Measurements from ENCODE around the gene PRUNE1.
A peak's percentile ranks its signal among the peaks of the same experiment; 100 is the strongest.

Gene PRUNE1, protein sequence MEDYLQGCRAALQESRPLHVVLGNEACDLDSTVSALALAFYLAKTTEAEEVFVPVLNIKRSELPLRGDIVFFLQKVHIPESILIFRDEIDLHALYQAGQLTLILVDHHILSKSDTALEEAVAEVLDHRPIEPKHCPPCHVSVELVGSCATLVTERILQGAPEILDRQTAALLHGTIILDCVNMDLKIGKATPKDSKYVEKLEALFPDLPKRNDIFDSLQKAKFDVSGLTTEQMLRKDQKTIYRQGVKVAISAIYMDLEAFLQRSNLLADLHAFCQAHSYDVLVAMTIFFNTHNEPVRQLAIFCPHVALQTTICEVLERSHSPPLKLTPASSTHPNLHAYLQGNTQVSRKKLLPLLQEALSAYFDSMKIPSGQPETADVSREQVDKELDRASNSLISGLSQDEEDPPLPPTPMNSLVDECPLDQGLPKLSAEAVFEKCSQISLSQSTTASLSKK

DNA sequence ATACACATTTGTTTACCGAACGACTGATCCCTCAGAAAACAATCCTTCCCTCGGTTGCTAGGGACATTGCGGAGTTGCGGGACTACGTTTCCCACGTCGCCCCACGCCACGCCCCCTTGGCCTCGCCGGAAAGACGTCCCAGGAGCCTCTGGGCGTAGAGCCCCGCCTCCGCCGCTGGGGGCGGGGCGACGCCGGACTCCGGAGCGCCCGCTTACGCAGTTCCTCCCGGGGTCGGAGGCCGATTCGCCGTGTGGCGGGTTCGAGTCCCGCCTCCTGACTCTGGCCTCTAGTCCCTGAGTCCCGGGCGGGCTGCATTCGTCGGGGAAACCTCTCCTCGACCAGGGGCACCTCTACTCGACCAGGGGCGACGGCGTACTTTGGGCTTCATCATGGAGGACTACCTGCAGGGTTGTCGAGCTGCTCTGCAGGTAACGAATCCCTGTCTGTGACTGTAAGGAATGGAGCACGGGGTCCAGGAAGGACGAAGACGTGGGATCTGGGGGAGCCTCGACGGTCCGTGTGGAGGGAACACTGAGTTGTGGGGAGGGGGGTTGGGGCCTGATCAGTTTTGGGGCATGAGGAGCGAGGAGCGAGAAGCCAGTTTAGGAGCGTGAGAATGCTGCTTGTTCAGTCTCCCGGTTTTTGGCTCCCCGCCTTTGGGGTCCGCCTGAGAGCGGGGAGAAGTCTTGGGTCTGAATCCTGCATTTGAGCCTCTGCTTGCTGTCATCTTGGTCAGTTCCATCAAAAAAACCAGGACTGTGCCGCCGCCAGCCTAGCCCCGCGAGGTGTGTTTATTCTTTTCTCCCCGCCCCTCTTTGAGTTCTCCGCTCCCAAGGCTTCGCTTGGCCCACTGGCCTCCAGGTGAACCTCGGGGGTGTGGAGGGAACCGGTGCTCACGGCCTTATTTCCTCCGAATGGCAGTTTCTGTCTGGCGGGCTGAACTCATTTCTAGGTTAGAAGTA, at the start of gene PRUNE1:
Gene PRUNE1 (plus strand): TSS at position 206 of the 962 bp plus-strand sequence. CDS start 184 bp downstream, at position 390.
- DNase-seq (ENCODE audit: low read depth in 1 of 2, low spot score in 1 of 2): peak; percentile 95 to 99
- in situ Hi-C loops (cut with HindIII; ENCODE audit: low pct_unique_long_range_greater_than_20kb, low sequenced_read_pairs): no loop called here
- no peak for TF ChIP-seq JUND (IDR thresholded peaks at IDR 0.05; ENCODE audit: low read depth)

DNA sequence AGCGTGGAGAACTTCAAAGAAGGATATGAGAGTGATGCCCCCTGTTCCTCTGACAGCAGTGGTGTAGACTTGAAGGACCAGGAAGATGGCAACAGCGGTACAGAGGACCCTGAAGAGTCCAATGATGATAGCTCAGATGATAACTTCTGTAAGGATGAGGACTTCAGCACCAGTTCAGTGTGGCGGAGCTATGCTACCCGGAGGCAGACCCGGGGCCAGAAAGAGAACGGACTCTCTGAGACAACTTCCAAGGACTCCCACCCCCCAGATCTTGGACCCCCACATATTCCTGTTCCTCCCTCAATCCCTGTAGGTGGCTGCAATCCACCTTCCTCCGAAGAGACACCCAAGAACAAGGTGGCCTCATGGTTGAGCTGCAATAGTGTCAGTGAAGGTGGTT, 47.6 kb upstream of the PRUNE1 start:
- no peak for TF ChIP-seq JUND (IDR thresholded peaks at IDR 0.05; ENCODE audit: low read depth)
- in situ Hi-C loops (cut with HindIII; ENCODE audit: low pct_unique_long_range_greater_than_20kb, low sequenced_read_pairs): no loop called here
- no peak for DNase-seq (ENCODE audit: low read depth in 1 of 2, low spot score in 1 of 2)

DNA sequence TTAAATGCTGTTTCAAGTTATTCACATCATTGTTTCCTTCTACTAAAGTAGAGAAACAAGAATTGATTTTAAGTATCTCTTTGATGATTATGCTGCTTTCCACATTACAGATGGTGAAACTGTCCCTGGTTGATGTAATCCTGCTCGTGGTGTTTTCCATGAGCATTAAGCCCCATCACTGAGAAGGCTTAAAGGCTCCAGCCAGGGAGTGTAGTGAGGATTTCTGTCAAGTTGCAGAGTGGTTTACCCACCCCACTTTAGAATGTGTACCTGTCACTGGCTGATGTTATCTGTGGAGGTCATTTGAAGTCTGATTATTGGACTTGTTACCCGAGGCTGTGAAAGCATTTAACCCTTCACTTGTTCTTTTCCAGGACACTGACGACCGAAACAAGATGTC, 46.5 kb upstream of the PRUNE1 start:
- peak in 1 of 2 experiments; percentile 22 for DNase-seq (ENCODE audit: low read depth in 1 of 2, low spot score in 1 of 2)
- in situ Hi-C loops (cut with HindIII; ENCODE audit: low pct_unique_long_range_greater_than_20kb, low sequenced_read_pairs): no loop called here

DNA sequence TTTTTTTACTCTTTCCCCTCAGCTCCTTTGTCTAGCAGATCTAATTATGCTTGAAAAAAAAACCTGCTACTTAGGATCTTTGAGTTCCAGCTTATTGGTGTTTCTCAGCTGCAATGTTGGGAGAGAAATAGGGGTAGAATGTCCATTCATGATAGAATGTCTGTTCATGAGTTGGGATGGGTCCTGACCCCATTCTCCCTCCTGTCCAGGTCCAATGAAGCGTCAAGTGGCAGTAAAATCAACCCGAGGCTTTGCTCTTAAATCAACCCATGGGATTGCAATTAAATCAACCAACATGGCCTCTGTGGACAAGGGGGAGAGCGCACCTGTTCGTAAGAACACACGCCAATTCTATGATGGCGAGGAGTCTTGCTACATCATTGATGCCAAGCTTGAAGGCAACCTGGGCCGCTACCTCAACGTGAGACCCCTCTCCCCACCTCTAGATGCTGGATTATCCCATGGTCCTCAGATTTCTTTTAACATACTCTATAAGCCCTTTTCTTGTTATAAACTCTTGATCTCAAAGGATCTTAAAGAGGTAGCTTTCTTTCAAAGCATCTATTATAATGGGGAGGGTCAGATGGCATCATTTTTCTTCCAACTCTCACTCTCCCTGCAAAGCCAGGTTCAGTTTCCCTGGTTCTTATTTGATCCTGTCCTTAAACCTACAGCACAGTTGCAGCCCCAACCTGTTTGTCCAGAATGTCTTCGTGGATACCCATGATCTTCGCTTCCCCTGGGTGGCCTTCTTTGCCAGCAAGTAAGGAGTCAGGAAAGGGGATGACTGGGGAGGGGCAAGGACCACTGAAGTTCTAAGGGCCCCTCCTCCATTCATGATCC, 44.7 kb upstream of the PRUNE1 start:
- no peak for TF ChIP-seq JUND (IDR thresholded peaks at IDR 0.05; ENCODE audit: low read depth)
- DNase-seq (ENCODE audit: low read depth in 1 of 2, low spot score in 1 of 2): peak in 1 of 2 experiments; percentile 66
- in situ Hi-C loops (cut with HindIII; ENCODE audit: low pct_unique_long_range_greater_than_20kb, low sequenced_read_pairs): no loop called here

More for the DNA sequence above, 46.5 kb upstream of the PRUNE1 start:
- no peak for TF ChIP-seq JUND (IDR thresholded peaks at IDR 0.05; ENCODE audit: low read depth)

DNA sequence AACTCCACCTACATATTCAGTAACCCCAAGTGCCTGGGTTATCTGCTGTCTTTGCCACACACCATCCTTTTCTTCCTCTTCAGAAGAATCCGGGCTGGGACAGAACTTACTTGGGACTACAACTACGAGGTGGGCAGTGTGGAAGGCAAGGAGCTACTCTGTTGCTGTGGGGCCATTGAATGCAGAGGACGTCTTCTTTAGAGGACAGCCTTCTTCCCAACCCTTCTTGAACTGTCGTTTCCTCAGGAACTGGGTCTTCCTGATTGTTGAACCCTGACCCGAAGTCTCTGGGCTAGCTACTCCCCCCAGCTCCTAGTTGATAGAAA, 44.1 kb upstream of the PRUNE1 start:
- in situ Hi-C loops (cut with HindIII; ENCODE audit: low pct_unique_long_range_greater_than_20kb, low sequenced_read_pairs): no loop called here
- no peak for DNase-seq (ENCODE audit: low read depth in 1 of 2, low spot score in 1 of 2)
- no peak for TF ChIP-seq JUND (IDR thresholded peaks at IDR 0.05; ENCODE audit: low read depth)

DNA sequence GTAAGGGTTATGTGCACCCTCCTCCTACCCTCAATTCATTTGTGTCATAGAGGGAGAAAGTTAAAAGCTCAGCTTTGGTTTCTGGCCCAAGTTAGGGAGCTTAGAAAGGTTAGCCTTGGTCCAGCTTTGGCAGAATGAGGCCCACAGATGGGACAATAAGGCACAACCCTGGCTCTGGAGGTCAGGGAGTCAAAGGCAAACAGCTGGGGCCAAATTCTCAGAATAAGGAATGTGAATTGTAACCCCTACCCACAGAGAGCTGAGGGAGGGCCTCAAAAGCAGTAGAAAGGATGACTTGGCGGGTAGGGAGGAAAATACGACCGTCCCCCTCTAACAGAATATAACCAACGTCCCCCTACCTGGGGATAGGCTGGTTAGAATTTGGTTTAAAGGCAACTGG, 42.6 kb upstream of the PRUNE1 start:
- in situ Hi-C loops (cut with HindIII; ENCODE audit: low pct_unique_long_range_greater_than_20kb, low sequenced_read_pairs): no loop called here
- no peak for TF ChIP-seq JUND (IDR thresholded peaks at IDR 0.05; ENCODE audit: low read depth)

DNA sequence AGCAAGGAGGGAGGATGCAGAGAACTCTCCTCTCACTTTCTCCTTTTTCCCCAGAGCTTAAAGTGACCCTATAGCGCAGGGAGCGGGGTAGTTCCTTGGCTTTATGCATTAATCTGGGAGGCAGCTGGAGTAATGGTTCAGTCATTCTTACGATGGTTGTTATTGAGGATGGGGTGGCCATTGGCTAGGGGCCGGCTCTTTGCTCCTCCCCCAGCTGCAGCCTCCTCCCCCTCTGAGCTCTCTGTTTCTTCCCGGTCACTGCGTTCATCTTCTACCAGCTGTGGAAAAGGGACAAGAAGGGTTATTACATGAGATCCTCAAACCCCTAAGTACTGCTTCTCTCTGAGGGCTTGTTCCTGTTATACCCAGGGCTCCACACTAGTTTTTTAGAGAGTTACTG, 42.2 kb upstream of the PRUNE1 start:
- in situ Hi-C loops (cut with HindIII; ENCODE audit: low pct_unique_long_range_greater_than_20kb, low sequenced_read_pairs): no loop called here

More for the DNA sequence above, 42.6 kb upstream of the PRUNE1 start:
- DNase-seq (ENCODE audit: low read depth in 1 of 2, low spot score in 1 of 2): no peak

DNA sequence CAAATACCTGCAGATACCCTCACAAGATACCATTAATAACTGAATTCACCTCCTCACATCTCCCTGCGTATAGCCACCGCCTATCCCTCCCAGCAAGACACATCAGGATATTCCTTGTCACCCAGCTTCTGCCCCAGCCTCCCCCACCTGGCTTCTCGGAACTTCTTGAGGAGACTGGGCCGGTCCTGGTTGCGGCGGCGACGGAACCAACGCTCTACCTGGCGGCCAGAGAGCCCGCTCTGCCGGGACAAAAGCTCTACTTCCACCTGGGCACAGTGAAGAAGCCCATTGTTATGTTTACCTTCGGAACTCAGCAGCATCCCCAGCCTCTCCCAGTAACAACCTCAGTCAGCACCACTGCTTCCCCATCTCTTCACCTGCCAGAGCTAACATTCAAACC, 40.3 kb upstream of the PRUNE1 start:
- in situ Hi-C loops (cut with HindIII; ENCODE audit: low pct_unique_long_range_greater_than_20kb, low sequenced_read_pairs): no loop called here
- no peak for DNase-seq (ENCODE audit: low read depth in 1 of 2, low spot score in 1 of 2)
- no peak for TF ChIP-seq JUND (IDR thresholded peaks at IDR 0.05; ENCODE audit: low read depth)

More for the DNA sequence above, 42.2 kb upstream of the PRUNE1 start:
- DNase-seq (ENCODE audit: low read depth in 1 of 2, low spot score in 1 of 2): no peak
- TF ChIP-seq JUND (IDR thresholded peaks at IDR 0.05; ENCODE audit: low read depth): no peak

DNA sequence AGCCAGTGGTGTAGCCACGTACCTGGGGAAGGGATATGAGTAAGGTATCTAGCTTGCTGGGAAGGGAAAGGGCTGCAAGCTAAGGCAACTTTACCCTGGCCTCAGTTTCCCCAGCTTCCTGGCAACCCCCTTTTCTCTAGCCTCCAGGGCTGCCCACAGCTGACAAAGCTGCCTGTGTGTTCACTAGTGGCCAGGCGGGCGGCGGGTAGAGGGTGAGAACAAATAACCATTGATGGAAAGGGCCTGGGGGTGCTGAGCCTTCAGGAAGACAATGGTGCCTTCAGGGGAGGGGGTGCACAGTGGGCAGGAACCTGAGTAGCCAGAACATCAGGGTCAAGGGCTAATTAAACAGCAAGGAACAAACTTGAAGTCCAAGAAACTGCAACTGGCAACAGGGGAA, 39.8 kb upstream of the PRUNE1 start:
- peak in 1 of 2 experiments; percentile 44 for DNase-seq (ENCODE audit: low read depth in 1 of 2, low spot score in 1 of 2)
- in situ Hi-C loops (cut with HindIII; ENCODE audit: low pct_unique_long_range_greater_than_20kb, low sequenced_read_pairs): no loop called here
- TF ChIP-seq JUND (IDR thresholded peaks at IDR 0.05; ENCODE audit: low read depth): no peak

DNA sequence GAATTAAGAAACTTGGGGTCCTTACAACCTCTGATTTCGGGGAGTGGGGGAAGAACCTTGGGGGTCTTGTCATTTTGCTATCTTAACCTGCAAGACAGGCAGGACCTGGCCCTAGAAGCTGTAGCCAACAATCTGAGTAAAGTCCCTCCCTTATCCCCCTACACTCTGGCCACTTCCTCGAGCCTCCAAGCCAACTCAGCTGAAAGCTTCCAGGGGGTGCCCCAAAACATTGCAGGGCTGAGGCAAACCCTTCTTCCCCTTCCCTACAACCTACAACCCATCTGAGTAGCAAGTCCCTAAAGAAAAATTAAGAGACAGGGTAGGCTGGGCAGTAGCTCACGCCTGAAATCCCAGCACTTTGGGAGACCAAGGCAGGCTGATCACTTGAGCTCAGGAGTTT, 38.6 kb upstream of the PRUNE1 start:
- in situ Hi-C loops (cut with HindIII; ENCODE audit: low pct_unique_long_range_greater_than_20kb, low sequenced_read_pairs): no loop called here
- no peak for DNase-seq (ENCODE audit: low read depth in 1 of 2, low spot score in 1 of 2)
- TF ChIP-seq JUND (IDR thresholded peaks at IDR 0.05; ENCODE audit: low read depth): no peak

DNA sequence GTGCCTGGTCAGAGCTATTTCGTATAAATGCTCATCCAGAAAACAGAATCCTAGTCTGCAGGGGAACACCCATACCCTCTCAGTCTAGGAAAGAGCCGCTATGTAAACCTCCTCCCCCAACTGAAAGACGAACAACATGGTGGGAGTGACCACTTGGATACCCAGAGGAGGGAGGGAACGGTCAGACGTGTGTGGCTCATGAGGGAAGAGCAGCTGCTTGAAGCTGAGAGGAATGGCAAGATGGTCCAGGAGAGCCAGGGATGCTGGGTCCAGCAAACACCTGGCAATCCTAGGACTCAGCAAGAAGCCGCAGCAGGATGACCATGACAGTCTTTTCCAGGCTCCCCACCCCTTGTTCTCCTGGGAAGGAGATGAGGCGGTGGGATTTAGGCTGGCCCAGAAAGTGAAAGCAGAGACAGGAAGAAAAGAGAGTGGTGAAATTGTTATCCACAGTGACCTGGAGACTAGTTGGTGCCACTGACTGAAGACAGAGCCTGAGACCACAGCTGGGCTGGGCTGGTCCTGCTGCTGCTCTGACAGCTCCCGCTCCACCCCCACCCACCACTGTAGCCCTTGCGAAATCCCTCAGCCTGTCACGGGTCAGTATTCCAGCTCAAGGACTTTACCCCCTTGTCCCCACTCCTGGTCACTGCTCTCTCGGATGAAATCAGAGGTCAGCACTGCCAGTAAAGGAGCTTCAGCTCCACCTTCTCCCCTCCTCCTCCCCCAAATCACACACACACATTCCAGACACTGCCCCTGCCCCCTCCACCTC, 37.3 kb upstream of the PRUNE1 start:
- TF ChIP-seq JUND (IDR thresholded peaks at IDR 0.05; ENCODE audit: low read depth): no peak
- in situ Hi-C loops (cut with HindIII; ENCODE audit: low pct_unique_long_range_greater_than_20kb, low sequenced_read_pairs): no loop called here
- peak; percentile 45 to 88 for DNase-seq (ENCODE audit: low read depth in 1 of 2, low spot score in 1 of 2)
